HepG2 (cell line): ENCODE measurements around the gene COPS7A. TPM values are rescaled to one million over a fixed set of nuclear protein-coding genes. Genes with fewer than 3 reads are reported as not detected.

Experiments
- FOXK2 ChIP-seq: fragments of 450-650 bp; IDR thresholded peaks from 2 replicates; pipeline ENCODE4 v1.6.1; 2016
- KDM4B ChIP-seq: sonication (generic); formaldehyde crosslinking; IDR thresholded peaks from 2 replicates; pipeline ENCODE4 v1.4.0; 2020; ENCODE audit warnings: missing genetic modification reagents
- MED1 ChIP-seq: sonication (generic); formaldehyde crosslinking; IDR thresholded peaks from 2 replicates; pipeline ENCODE4 v1.4.0; 2020; ENCODE audit warnings: missing genetic modification reagents
- NR2C2 ChIP-seq: sonication (generic); formaldehyde crosslinking; IDR thresholded peaks from 2 replicates; pipeline ENCODE4 v1.4.0; 2020; ENCODE audit warnings: missing genetic modification reagents, mild to moderate bottlenecking, moderate library complexity, borderline replicate concordance
- PHF8 ChIP-seq: sonication (generic); formaldehyde crosslinking; IDR thresholded peaks from 2 replicates; pipeline ENCODE4 v1.5.0; 2020; ENCODE audit warnings: missing genetic modification reagents
- SIX1 ChIP-seq: sonication (generic); formaldehyde crosslinking; IDR thresholded peaks from 2 replicates; pipeline ENCODE4 v1.4.0; 2020; ENCODE audit warnings: missing genetic modification reagents, borderline replicate concordance
- SNAI1 ChIP-seq: sonication (generic); formaldehyde crosslinking; IDR thresholded peaks from 2 replicates; pipeline ENCODE4 v1.5.0; 2020; ENCODE audit warnings: mild to moderate bottlenecking, missing genetic modification reagents, borderline replicate concordance
- ZNF761 ChIP-seq: sonication (generic); formaldehyde crosslinking; conservative IDR thresholded peaks from 2 replicates; pipeline ENCODE4 v1.4.0; 2020; ENCODE audit warnings: mild to moderate bottlenecking, missing genetic modification reagents
- polyA plus RNA-seq, 8 experiments: library from polyadenylated mRNA; depleted of rRNA in 3 of 8; stranded (reverse) in 7 of 8; unstranded in 1 of 8; fragments of >200 nt; fragmentation: Illumina TruSeq in 4 of 8; extraction: Trizol in 4 of 8; gene quantifications; 2 replicates each; pipeline versions ENCODE4 v1.2.1 to v1.2.3, GENCODE V29; 2011 to 2016; ENCODE audit warnings: low read depth in 4 of 8, missing spikeins in 1 of 8, mixed read lengths in 1 of 8; ENCODE audit not compliant: insufficient read depth in 1 of 8
- total RNA-seq, 5 experiments: library from RNA; depleted of rRNA; stranded (reverse); fragments of >200 nt; fragmentation: Illumina TruSeq; extraction: Trizol; gene quantifications; 2 replicates each; pipeline ENCODE4 v1.2.3, GENCODE V29; 2016; ENCODE audit warnings: low read depth in 1 of 5
- TF ChIP-seq, protein P1 (sequence below): sonication (generic); formaldehyde crosslinking; IDR thresholded peaks from 2 replicates; pipeline ENCODE4 v1.4.0; 2020; ENCODE audit warnings: missing genetic modification reagents, mild to moderate bottlenecking, borderline replicate concordance
- TF ChIP-seq, protein P2 (sequence below): sonication (generic); formaldehyde crosslinking; IDR thresholded peaks from 2 replicates; pipeline ENCODE4 v1.4.0; 2020; ENCODE audit warnings: missing genetic modification reagents
- TF ChIP-seq, protein P3 (sequence below): sonication (generic); formaldehyde crosslinking; IDR thresholded peaks from 2 replicates; pipeline ENCODE4 v1.5.1; 2020; ENCODE audit warnings: mild to moderate bottlenecking, missing genetic modification reagents, moderate library complexity
- TF ChIP-seq, protein P4 (sequence below): sonication (generic); formaldehyde crosslinking; conservative IDR thresholded peaks from 2 replicates; pipeline ENCODE4 v1.4.0; 2020; ENCODE audit warnings: mild to moderate bottlenecking, missing genetic modification reagents, moderate library complexity
- TF ChIP-seq, protein P5 (sequence below): fragments of 450-650 bp; IDR thresholded peaks from 2 replicates; pipeline ENCODE4 v1.6.1; 2017; ENCODE audit warnings: mild to moderate bottlenecking

Gene COPS7A
- total and polyA plus RNA-seq, 2 of the 13 experiments (the other 11 are each of a cell fraction or from before 2014, with no cell fraction given) = 40.0 to 73.6 TPM

DNA sequence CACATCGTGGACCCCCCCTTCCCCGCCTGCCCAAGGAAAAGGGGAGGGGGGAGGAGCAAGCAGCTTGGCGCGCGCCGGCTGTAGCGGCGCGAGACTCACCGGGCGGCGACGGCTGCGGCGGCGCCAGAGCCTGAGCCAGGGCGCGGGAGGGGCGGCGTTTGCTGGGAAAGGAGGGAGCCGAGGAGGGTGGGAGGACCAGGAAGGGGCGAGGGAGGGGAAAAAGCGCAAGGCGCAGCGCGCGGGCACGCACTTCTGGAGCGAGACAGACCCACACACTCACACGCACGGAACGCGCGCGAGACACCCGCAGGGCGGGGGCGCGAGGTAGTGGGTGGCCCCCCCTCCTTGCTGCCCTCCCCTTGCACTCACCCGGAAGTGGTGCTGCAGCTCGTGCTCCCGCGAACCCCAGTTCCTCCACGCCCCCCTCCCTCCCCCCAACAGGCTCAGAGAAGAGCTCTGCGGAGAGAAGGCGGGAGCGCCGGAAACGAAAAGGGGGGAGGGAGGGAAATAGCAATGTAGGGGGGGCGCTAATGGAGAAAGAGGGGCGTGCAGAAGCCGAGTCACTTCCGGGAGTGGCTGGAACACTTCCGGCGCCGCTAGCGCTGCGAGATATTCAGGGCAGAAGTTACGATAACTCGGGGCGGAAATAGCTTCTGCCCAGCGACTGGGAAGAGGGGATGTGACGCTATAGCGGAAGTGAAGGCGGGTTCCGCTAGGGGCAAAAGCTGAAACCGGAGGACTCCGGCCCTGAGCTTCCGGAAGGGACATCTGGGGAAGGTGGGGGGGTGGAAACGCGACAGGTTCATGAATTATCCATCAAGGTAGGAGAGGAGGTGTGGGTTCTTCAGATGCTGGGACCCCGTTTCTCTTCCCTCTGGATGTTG is 34.6 kb upstream of the COPS7A start, which contains the start of gene ZNF384 (continued):
- TF ChIP-seq, protein P1, sequence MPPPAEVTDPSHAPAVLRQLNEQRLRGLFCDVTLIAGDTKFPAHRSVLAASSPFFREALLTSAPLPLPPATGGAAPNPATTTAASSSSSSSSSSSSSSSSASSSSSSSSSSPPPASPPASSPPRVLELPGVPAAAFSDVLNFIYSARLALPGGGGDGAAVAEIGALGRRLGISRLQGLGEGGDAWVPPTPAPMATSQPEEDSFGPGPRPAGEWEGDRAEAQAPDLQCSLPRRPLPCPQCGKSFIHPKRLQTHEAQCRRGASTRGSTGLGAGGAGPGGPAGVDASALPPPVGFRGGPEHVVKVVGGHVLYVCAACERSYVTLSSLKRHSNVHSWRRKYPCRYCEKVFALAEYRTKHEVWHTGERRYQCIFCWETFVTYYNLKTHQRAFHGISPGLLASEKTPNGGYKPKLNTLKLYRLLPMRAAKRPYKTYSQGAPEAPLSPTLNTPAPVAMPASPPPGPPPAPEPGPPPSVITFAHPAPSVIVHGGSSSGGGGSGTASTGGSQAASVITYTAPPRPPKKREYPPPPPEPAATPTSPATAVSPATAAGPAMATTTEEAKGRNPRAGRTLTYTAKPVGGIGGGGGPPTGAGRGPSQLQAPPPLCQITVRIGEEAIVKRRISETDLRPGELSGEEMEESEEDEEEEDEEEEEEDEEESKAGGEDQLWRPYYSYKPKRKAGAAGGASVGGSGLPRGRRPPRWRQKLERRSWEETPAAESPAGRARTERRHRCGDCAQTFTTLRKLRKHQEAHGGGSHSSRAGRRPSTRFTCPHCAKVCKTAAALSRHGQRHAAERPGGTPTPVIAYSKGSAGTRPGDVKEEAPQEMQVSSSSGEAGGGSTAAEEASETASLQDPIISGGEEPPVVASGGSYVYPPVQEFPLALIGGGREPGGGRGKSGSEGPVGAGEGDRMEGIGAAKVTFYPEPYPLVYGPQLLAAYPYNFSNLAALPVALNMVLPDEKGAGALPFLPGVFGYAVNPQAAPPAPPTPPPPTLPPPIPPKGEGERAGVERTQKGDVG (CRISPR knock-in tag) = no peak
- TF ChIP-seq SNAI1 = 0 out of 2 replicates have a peak, but pooled peaks have one; percentile 8
- peak; percentile 30 for TF ChIP-seq MED1
- peak; percentile 59; the same call in 1 of the 2 replicates for TF ChIP-seq FOXK2
- TF ChIP-seq ZNF761 (CRISPR knock-in tag) = 0 out of 2 replicates have a peak, but pooled peaks have one; percentile 5
- peak; percentile 21; the same call in 1 of the 2 replicates for TF ChIP-seq PHF8 (CRISPR knock-in tag)
- no peak; the same call in 1 of the 2 replicates for TF ChIP-seq KDM4B (CRISPR knock-in tag)
- TF ChIP-seq, protein P2, sequence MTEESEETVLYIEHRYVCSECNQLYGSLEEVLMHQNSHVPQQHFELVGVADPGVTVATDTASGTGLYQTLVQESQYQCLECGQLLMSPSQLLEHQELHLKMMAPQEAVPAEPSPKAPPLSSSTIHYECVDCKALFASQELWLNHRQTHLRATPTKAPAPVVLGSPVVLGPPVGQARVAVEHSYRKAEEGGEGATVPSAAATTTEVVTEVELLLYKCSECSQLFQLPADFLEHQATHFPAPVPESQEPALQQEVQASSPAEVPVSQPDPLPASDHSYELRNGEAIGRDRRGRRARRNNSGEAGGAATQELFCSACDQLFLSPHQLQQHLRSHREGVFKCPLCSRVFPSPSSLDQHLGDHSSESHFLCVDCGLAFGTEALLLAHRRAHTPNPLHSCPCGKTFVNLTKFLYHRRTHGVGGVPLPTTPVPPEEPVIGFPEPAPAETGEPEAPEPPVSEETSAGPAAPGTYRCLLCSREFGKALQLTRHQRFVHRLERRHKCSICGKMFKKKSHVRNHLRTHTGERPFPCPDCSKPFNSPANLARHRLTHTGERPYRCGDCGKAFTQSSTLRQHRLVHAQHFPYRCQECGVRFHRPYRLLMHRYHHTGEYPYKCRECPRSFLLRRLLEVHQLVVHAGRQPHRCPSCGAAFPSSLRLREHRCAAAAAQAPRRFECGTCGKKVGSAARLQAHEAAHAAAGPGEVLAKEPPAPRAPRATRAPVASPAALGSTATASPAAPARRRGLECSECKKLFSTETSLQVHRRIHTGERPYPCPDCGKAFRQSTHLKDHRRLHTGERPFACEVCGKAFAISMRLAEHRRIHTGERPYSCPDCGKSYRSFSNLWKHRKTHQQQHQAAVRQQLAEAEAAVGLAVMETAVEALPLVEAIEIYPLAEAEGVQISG = peak; percentile 97
- TF ChIP-seq SIX1 (CRISPR knock-in tag) = peak; percentile 47; the same call in 1 of the 2 replicates
- TF ChIP-seq, protein P3, sequence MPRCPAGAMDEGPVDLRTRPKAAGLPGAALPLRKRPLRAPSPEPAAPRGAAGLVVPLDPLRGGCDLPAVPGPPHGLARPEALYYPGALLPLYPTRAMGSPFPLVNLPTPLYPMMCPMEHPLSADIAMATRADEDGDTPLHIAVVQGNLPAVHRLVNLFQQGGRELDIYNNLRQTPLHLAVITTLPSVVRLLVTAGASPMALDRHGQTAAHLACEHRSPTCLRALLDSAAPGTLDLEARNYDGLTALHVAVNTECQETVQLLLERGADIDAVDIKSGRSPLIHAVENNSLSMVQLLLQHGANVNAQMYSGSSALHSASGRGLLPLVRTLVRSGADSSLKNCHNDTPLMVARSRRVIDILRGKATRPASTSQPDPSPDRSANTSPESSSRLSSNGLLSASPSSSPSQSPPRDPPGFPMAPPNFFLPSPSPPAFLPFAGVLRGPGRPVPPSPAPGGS (CRISPR knock-in tag) = peak; percentile 69; the same call in 1 of the 2 replicates
- peak; percentile 99 for TF ChIP-seq NR2C2 (CRISPR knock-in tag)
- TF ChIP-seq, protein P4, sequence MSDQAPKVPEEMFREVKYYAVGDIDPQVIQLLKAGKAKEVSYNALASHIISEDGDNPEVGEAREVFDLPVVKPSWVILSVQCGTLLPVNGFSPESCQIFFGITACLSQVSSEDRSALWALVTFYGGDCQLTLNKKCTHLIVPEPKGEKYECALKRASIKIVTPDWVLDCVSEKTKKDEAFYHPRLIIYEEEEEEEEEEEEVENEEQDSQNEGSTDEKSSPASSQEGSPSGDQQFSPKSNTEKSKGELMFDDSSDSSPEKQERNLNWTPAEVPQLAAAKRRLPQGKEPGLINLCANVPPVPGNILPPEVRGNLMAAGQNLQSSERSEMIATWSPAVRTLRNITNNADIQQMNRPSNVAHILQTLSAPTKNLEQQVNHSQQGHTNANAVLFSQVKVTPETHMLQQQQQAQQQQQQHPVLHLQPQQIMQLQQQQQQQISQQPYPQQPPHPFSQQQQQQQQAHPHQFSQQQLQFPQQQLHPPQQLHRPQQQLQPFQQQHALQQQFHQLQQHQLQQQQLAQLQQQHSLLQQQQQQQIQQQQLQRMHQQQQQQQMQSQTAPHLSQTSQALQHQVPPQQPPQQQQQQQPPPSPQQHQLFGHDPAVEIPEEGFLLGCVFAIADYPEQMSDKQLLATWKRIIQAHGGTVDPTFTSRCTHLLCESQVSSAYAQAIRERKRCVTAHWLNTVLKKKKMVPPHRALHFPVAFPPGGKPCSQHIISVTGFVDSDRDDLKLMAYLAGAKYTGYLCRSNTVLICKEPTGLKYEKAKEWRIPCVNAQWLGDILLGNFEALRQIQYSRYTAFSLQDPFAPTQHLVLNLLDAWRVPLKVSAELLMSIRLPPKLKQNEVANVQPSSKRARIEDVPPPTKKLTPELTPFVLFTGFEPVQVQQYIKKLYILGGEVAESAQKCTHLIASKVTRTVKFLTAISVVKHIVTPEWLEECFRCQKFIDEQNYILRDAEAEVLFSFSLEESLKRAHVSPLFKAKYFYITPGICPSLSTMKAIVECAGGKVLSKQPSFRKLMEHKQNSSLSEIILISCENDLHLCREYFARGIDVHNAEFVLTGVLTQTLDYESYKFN (CRISPR knock-in tag) = no peak; the same call in none of the 2 replicates
- TF ChIP-seq, protein P5, sequence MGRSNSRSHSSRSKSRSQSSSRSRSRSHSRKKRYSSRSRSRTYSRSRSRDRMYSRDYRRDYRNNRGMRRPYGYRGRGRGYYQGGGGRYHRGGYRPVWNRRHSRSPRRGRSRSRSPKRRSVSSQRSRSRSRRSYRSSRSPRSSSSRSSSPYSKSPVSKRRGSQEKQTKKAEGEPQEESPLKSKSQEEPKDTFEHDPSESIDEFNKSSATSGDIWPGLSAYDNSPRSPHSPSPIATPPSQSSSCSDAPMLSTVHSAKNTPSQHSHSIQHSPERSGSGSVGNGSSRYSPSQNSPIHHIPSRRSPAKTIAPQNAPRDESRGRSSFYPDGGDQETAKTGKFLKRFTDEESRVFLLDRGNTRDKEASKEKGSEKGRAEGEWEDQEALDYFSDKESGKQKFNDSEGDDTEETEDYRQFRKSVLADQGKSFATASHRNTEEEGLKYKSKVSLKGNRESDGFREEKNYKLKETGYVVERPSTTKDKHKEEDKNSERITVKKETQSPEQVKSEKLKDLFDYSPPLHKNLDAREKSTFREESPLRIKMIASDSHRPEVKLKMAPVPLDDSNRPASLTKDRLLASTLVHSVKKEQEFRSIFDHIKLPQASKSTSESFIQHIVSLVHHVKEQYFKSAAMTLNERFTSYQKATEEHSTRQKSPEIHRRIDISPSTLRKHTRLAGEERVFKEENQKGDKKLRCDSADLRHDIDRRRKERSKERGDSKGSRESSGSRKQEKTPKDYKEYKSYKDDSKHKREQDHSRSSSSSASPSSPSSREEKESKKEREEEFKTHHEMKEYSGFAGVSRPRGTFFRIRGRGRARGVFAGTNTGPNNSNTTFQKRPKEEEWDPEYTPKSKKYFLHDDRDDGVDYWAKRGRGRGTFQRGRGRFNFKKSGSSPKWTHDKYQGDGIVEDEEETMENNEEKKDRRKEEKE = no peak
